ENCODE results near the gene ACOXL. TPM values are rescaled to one million over a fixed set of nuclear protein-coding genes. Genes with fewer than 3 reads are reported as not detected.
"Not testable (repeated sequence)": the region's sequence is repeated elsewhere in the genome, so short reads cannot be mapped to it uniquely, and the experiment has no call there.

ACOXL gene
- total RNA-seq, 1 donor from 2014 or later = 6.0 TPM

GRCh38 chr2:111035830-111036441, 303.6 kb downstream of the ACOXL start:
- no peak for DNase-seq (ENCODE audit: low spot score)

GRCh38 chr2:111037128-111037527, 304.8 kb downstream of the ACOXL start:
- no peak for DNase-seq (ENCODE audit: low spot score)

GRCh38 chr2:111039628-111040383, 307.4 kb downstream of the ACOXL start:
- peak; percentile 61 for DNase-seq (ENCODE audit: low spot score)

- no peak for DNase-seq (ENCODE audit: low spot score)
Observed at GRCh38 chr2:111041398-111042202, 309.2 kb downstream of the ACOXL start.

- DNase-seq (ENCODE audit: low spot score) = no peak
Observed at GRCh38 chr2:111042261-111042660, 309.9 kb downstream of the ACOXL start.

GRCh38 chr2:111042772-111043771, 310.7 kb downstream of the ACOXL start:
- DNase-seq (ENCODE audit: low spot score) = no peak

GRCh38 chr2:111044066-111044465, 311.7 kb downstream of the ACOXL start:
- no peak for DNase-seq (ENCODE audit: low spot score)

GRCh38 chr2:111045236-111045635, 312.9 kb downstream of the ACOXL start:
- DNase-seq (ENCODE audit: low spot score) = not testable (repeated sequence)

GRCh38 chr2:111045771-111046444, 313.5 kb downstream of the ACOXL start:
- no peak for DNase-seq (ENCODE audit: low spot score)

GRCh38 chr2:111046670-111047069, 314.3 kb downstream of the ACOXL start:
- no peak for DNase-seq (ENCODE audit: low spot score)

- no peak for DNase-seq (ENCODE audit: low spot score)
Observed at GRCh38 chr2:111048856-111049768, 316.7 kb downstream of the ACOXL start.

GRCh38 chr2:111049792-111050640, 317.6 kb downstream of the ACOXL start:
- no peak for DNase-seq (ENCODE audit: low spot score)

- DNase-seq (ENCODE audit: low spot score) = no peak
Observed at GRCh38 chr2:111050701-111051376, 318.5 kb downstream of the ACOXL start.

- DNase-seq (ENCODE audit: low spot score) = no peak
Observed at GRCh38 chr2:111052621-111053020, 320.2 kb downstream of the ACOXL start.

- no peak for DNase-seq (ENCODE audit: low spot score)
Observed at GRCh38 chr2:111053266-111053665, 320.9 kb downstream of the ACOXL start.

- no peak for DNase-seq (ENCODE audit: low spot score)
Observed at GRCh38 chr2:111053825-111054515, 321.6 kb downstream of the ACOXL start.

All from umbilical cord (tissue), 2 donors.